22Rv1 (cell line): ENCODE results near the gene PTBP1.

ENCODE experiments used
- ZFX ChIP-seq: fragments of 450-650 bp; IDR thresholded peaks from 2 replicates; pipeline ENCODE4 v1.6.1; 2017; ENCODE audit warnings: antibody characterized with exemption, borderline replicate concordance
- TF ChIP-seq, protein P1 (sequence below): fragments of 450-650 bp; IDR thresholded peaks from 2 replicates; pipeline ENCODE4 v1.5.1; 2017; ENCODE audit warnings: mild to moderate bottlenecking

DNA sequence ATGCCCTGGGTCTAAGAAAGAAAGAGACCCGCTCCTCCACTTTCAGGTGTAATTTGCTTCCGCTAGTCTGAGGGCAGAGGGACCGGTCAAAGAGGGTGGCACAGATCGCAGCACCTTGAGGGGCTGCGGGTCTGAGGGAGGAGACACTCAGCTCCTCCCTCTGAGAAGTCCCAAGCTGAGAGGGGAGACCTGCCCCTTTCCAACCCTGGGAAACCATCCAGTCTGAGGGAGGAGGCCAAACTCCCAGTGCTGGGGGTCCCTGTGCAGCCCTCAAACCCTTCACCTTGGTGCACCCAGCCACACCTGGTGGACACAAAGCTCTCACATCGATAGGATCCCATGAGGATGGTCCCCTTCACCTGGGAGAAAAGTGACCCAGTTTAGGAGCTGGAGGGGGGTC, 33.4 kb upstream of the PTBP1 start:
- TF ChIP-seq, protein P1, sequence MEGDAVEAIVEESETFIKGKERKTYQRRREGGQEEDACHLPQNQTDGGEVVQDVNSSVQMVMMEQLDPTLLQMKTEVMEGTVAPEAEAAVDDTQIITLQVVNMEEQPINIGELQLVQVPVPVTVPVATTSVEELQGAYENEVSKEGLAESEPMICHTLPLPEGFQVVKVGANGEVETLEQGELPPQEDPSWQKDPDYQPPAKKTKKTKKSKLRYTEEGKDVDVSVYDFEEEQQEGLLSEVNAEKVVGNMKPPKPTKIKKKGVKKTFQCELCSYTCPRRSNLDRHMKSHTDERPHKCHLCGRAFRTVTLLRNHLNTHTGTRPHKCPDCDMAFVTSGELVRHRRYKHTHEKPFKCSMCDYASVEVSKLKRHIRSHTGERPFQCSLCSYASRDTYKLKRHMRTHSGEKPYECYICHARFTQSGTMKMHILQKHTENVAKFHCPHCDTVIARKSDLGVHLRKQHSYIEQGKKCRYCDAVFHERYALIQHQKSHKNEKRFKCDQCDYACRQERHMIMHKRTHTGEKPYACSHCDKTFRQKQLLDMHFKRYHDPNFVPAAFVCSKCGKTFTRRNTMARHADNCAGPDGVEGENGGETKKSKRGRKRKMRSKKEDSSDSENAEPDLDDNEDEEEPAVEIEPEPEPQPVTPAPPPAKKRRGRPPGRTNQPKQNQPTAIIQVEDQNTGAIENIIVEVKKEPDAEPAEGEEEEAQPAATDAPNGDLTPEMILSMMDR, result no peak
- TF ChIP-seq ZFX, result no peak
